ENCODE data around the gene LRRC27. TPM values are rescaled to one million over a fixed set of nuclear protein-coding genes. Genes with fewer than 3 reads are reported as not detected.

LRRC27 gene
- polyA plus RNA-seq, 1 experiment, result 10.5 TPM

DNA sequence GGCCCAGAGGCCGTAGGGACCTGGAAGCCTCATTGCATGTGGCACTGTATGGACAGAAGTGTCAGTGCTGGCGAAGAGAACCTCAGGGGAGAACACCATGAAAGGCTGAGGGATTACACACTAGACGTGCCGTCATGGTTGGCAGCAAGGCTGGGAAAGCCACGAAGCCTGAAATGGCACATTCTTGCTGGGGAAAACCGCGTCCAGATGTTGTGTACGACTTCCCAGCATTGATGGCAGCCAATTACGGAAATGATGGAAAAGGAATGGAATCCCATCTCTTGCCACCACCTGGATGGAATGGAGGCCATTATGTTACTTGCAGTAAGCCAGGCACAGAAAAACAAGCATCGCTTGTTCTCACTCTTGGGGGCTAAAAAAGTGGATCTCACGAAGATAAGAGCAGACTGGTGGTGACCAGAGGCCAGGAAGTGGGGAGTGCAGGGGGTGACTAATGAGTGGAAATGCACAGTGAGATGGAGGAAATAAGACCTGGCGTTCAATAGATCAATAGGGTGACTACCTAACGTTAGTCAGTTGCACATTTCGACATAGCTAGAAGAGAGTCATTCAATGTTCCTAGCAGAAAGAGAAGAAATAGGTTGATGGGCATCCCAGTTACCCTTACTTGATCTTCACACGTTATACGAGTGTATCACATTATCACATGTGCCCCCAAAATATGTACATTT, 50.4 kb downstream of the LRRC27 start:
- no peaks in the 10 kb centered on the region for H3K27me3 ChIP-seq (ENCODE audit: control insufficient read depth, insufficient read depth, low read length)
- TF ChIP-seq, protein P1, sequence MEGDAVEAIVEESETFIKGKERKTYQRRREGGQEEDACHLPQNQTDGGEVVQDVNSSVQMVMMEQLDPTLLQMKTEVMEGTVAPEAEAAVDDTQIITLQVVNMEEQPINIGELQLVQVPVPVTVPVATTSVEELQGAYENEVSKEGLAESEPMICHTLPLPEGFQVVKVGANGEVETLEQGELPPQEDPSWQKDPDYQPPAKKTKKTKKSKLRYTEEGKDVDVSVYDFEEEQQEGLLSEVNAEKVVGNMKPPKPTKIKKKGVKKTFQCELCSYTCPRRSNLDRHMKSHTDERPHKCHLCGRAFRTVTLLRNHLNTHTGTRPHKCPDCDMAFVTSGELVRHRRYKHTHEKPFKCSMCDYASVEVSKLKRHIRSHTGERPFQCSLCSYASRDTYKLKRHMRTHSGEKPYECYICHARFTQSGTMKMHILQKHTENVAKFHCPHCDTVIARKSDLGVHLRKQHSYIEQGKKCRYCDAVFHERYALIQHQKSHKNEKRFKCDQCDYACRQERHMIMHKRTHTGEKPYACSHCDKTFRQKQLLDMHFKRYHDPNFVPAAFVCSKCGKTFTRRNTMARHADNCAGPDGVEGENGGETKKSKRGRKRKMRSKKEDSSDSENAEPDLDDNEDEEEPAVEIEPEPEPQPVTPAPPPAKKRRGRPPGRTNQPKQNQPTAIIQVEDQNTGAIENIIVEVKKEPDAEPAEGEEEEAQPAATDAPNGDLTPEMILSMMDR (IDR thresholded peaks at IDR 0.05; ENCODE audit: insufficient read depth, low read depth, low read length), result no peak
- no peaks in the 10 kb centered on the region for H3K36me3 ChIP-seq (ENCODE audit: control insufficient read depth, insufficient read depth, low read length)
- CTCF ChIA-PET, result no interaction called here
- POLR2A ChIA-PET, result no interaction called here
- peak; percentile 78 for DNase-seq (ENCODE audit: low read depth)
- H3K4me3 ChIP-seq (ENCODE audit: low read depth, low read length), result no peak overlapping the region

DNA sequence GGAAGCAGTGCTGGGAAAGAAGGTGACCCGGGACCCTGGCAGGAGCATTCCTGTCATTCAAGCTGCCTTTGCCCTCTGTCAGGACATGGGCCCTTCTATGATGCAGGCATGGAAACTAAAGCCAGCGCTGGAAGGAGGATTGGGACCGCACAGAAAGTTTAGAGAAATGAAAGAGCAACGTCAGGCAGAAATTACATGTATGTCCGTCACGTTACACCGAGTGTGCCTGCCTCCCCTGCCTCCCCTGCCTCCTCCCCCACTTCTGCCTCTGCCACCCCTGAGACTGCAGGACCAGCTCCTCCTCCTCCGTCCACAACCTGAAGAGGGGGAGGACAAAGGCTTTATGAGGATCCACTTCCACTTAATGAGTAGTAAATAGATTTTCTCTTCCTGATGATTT, 51.1 kb downstream of the LRRC27 start:
- ChIA-PET POLR2A (no interaction called here), CTCF (no interaction called here)
- TF ChIP-seq, protein P1 (IDR thresholded peaks at IDR 0.05; ENCODE audit: insufficient read depth, low read depth, low read length), result no peak
- H3K27me3 ChIP-seq (ENCODE audit: control insufficient read depth, insufficient read depth, low read length), result no peaks in the 10 kb centered on the region
- no peaks in the 10 kb centered on the region for H3K36me3 ChIP-seq (ENCODE audit: control insufficient read depth, insufficient read depth, low read length)
- H3K4me3 ChIP-seq (ENCODE audit: low read depth, low read length), result no peak overlapping the region
- DNase-seq (ENCODE audit: low read depth), result no peak

DNA sequence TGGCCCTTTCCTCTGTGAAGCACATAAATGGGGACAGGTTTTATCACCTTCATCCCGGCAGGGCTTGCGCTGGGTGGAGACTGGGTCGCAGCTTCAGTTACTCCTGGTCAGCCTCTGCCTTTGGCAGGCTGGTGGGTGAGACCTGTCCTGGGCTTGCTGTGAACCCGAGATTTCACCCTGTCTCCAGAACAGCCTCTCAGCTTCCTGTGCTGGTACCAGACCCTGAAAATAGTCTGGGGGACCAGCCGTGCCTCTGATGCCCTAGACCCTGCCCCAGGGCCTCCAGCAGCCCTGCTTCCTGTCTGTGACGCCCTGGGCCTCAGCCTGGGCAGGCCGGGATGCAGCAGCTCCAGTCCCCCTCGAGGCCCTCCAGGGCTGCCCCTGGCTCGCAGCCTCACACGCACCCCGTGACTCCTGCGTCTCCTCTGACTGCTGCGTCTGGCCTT, 51.8 kb downstream of the LRRC27 start:
- CTCF ChIA-PET, result no interaction called here
- no peak for DNase-seq (ENCODE audit: low read depth)

DNA sequence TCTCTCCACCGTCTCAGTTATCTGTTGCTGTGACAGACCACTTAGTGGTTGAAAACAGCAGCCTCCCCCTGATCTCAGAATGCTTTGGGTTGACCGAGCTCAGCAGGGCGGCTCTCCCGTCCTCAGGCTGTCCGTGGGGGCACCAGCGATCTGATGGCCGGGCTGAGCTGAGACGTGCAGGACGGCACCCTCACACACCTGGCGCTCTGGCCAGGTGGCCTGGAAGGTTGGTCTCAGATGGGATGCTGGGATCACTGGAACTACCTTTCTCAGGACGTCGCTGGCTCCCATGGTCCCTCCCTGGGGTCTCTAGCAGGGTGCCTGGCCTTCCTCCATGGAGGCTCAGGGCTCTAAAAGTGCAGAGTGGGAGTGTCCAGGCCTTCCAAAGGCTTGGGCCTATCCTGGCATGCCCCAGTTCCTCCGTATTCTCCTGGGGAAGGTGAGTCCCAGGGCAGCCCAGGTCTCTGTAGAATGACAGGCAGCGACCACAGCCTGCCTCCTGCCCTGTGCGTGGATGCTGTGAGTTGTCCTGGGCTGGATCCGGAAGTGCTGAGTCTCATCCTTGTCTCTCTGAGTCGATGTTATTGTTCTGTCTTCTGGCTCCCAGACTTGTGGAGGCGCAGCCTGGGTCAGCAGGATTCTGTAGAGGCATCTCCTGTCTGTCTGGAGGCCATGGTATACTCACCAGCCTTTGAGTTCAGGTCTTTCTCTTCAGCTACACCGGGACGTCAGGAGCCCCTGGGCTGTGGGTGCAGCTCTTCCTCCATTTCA, 52.8 kb downstream of the LRRC27 start:
- no peak for DNase-seq (ENCODE audit: low read depth)
- TF ChIP-seq, protein P1 (IDR thresholded peaks at IDR 0.05; ENCODE audit: insufficient read depth, low read depth, low read length), result no peak
- H3K4me3 ChIP-seq (ENCODE audit: low read depth, low read length), result no peak overlapping the region
- CTCF ChIA-PET, result no interaction called here
- POLR2A ChIA-PET, result no interaction called here
- no peaks in the 10 kb centered on the region for H3K36me3 ChIP-seq (ENCODE audit: control insufficient read depth, insufficient read depth, low read length)
- H3K27me3 ChIP-seq (ENCODE audit: control insufficient read depth, insufficient read depth, low read length), result peaks cover 2% of the 10 kb centered on the region; the same call in 1 of the 2 replicates

More for the DNA sequence above, 51.8 kb downstream of the LRRC27 start:
- Histone ChIP-seq H3K4me3 (ENCODE audit: low read depth, low read length) (no peak overlapping the region), H3K36me3 (ENCODE audit: control insufficient read depth, insufficient read depth, low read length) (no peaks in the 10 kb centered on the region), H3K27me3 (ENCODE audit: control insufficient read depth, insufficient read depth, low read length) (no peaks in the 10 kb centered on the region; the same call in 1 of the 2 replicates)
- TF ChIP-seq, protein P1 (IDR thresholded peaks at IDR 0.05; ENCODE audit: insufficient read depth, low read depth, low read length), result no peak
- POLR2A ChIA-PET, result no interaction called here

DNA sequence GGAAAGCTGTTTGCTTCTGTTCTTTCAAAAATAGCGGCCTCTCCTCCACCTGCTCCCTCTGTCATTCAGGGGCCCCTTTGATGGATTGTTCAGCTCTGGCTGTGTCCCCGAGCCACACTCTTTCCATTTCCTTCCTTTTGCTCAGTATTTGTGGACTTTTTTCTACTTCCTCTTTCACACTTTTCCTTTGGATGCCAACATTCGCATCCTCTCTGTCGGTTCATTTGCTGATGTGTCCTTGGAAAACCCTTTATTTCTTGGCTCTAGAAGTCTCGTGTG, 53.3 kb downstream of the LRRC27 start:
- Histone ChIP-seq H3K36me3 (ENCODE audit: control insufficient read depth, insufficient read depth, low read length) (no peaks in the 10 kb centered on the region), H3K4me3 (ENCODE audit: low read depth, low read length) (no peak overlapping the region), H3K27me3 (ENCODE audit: control insufficient read depth, insufficient read depth, low read length) (peaks cover 2% of the 10 kb centered on the region; the same call in 1 of the 2 replicates)
- ChIA-PET CTCF (no interaction called here), POLR2A (no interaction called here)
- TF ChIP-seq, protein P1 (IDR thresholded peaks at IDR 0.05; ENCODE audit: insufficient read depth, low read depth, low read length), result no peak
- DNase-seq (ENCODE audit: low read depth), result no peak
